Posterior cingulate gyrus (tissue), 11 donors: Measurements from ENCODE around the gene AFAP1.

Source experiments
- DNase-seq, 10 donors: peaks; one replicate each; pipeline versions ENCODE4 v3.0.0 to v3.0.0-alpha.2; 2020 to 2021; ENCODE audit warnings: mixed read lengths in 3 of 10
- intact Hi-C: fragments of 100-400 bp; cut with DNase I; formaldehyde crosslinking; loops from one replicate; pipeline ENCODE4 v1.15.1; 2023

AFAP1 gene

DNA sequence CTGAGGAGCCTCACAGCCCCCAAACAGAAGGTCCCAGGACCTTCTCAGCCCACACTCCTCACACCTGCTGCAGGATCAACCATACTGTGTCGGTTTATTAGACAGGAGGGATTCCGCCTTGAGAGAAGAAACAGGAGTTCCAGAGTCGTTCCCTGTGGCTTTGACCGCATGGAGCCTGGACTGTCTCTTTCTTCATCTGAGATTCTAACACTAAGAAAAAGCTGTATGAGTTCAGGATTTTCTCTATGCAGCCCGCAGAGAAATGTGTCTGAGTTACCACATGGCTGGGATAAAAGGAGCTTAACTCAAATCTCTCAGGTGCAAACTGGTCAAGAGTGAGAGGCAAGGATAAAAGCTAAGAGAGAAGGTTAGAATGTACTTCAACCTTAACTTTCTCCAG is 126.7 kb downstream of the AFAP1 start:
- no peak for DNase-seq
- intact Hi-C loops = no loop called here

DNA sequence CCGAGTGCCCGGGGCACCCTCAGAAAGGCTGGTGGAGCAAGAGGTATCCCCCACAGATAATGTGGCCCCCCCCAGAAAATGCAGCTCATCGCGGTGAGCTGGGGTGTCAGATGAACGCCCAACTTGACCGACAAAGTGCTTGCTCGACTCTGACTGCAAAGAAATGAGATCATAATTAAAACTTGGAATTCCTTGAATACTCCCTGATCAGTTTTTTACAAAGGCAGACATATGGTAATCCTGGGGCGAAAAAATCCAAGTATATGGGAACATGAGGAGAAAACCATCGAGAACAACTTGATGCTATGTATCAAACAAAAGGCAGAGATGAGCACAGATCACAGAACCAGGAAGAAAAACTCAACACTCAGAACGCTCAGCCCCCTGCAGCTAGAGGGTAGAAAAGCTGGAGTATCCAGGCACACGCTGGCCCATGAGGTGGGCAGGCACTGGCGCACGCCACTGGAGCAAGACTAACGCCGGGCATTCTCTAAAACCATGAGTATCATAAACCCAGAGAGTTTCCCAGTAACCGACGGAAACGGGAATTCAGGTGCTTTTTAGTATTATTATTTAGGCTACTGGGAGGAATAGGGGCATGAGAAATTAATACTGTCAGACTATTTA is 127.3 kb downstream of the AFAP1 start:
- no peak for DNase-seq
- intact Hi-C loops = no loop called here

GRCh38 chr4:7811536-7812191 is 128.0 kb downstream of the AFAP1 start:
- intact Hi-C loops = no loop called here
- peak in 1 of 10 donors; percentile 70 for DNase-seq

GRCh38 chr4:7810783-7811535 is 128.7 kb downstream of the AFAP1 start:
- intact Hi-C loops = no loop called here
- DNase-seq = no peak

DNA sequence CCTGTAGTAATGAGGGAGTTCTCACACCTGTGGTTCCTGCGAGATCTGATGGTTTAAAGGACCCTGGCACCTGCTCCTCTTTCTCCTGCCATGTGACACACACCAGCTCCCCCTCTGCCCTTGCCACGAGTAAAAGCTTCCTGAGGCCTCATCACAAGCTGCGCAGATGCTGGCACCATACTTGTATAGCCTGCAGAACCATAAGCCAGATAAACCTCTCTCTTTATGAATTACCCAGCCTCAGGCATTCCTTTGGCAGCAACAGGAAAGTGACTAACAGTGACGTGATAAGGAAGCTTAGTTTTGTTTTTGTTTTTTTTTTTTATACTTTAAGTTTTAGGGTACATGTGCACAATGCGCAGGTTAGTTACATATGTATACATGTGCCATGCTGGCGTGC is 130.9 kb downstream of the AFAP1 start:
- intact Hi-C loops = no loop called here
- DNase-seq = no peak

DNA sequence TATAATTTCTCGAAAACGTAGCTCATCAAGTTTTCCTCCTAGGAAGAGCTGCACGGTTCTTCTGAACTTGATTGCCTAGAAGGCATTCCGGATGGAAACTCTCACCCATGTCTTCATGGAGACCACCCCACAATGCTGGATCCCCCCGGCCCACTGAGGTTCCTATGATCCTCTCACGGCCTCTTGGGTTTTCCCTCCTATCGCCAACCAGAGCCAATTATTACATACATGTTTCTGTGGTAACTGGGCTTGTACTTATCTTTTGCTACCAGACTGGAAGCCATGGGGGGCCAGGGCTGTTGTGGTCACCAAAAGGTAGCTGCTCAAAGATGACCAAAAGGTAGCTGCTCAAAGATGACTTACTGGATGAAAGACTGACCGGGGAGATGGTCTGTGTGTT is 131.5 kb downstream of the AFAP1 start:
- intact Hi-C loops = no loop called here
- no peak for DNase-seq

- DNase-seq = no peak
- intact Hi-C loops = no loop called here
These were observed 132.2 kb downstream of the AFAP1 start for GRCh38 chr4:7807351-7807921.

DNA sequence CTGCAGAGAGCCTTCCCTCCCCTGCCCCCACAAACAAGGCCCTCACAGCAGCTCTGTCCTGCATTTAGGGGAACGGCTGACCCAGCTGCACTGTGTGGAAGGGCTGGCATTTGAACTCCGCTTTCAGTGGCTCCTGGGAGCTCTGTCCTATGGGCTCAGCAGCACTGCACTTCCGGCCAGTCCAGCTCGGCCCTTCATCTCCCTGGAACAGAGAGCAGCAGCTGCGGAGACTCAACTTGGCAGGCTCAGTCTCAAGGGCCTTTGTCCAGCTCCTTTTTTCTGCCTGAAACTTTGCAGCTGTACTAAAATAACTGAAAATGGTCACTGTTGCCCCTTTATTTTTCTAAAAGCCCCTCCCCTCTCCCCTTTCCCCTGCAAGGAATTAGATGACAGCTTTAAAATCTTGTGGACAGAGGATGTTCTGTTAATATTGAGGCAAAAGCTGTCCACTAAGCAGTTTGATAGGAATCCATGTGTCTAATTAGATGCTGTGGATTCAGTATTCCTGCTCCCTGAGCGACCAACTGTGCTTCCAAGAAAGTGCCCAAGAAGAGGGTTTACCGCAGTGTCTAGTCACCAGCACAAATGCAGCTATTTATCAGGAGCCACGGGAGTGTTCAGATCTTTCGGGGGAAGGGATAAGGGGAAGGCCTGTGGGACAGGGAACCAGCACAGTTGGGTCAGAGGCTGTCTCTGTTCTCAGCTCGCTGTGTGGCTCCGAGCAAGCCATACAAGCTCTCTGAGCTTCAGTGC is 133.1 kb downstream of the AFAP1 start:
- peak; percentile 55 to 93 (median 66) for DNase-seq
- intact Hi-C loops = no loop called here

DNA sequence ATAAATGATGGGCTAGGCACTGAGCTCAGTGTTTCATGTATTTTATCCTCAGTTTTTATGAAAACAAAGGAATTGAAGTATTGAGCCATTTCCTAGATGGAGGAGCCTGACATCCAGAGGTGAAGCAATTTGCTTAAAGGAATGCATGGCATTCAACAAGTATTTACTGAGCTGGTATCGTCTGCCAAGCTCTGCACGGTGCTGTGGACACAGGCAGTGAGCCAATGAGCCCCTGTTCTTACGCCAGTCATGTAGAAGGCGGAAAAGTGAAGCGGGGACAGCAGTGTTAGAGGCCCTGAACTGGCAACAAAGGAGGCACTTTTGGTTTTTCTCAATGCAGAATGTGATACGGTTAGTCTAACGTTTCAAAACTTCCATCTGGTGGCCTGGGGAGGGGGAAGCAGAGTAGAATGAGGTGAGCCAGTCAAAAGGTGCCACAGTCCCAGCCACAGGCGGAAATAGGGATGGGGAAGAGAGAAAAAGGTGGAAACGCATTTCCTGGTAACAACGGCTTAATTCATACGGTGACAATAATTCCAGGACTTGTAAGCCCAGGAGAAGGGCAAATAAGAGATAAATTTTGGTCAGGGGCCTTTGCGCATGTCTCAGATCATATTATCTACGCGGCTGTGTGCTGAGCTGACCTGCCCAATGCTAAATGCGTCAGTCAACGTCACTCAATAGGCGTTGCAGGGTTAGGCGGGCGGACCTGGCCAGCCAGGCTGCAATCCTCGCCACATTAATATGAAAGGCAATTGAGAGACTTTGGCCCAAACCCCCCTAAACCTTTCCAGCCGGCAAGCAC is 133.9 kb downstream of the AFAP1 start:
- no peak for DNase-seq
- intact Hi-C loops = no loop called here

- intact Hi-C loops = loop anchor here (1.0 to 5.0 kb wide), 4 partner anchors 43 to 613 kb away; partner anchors contain the start of gene SORCS2
- DNase-seq = no peak
These were observed 134.8 kb downstream of the AFAP1 start for GRCh38 chr4:7804756-7805385.

DNA sequence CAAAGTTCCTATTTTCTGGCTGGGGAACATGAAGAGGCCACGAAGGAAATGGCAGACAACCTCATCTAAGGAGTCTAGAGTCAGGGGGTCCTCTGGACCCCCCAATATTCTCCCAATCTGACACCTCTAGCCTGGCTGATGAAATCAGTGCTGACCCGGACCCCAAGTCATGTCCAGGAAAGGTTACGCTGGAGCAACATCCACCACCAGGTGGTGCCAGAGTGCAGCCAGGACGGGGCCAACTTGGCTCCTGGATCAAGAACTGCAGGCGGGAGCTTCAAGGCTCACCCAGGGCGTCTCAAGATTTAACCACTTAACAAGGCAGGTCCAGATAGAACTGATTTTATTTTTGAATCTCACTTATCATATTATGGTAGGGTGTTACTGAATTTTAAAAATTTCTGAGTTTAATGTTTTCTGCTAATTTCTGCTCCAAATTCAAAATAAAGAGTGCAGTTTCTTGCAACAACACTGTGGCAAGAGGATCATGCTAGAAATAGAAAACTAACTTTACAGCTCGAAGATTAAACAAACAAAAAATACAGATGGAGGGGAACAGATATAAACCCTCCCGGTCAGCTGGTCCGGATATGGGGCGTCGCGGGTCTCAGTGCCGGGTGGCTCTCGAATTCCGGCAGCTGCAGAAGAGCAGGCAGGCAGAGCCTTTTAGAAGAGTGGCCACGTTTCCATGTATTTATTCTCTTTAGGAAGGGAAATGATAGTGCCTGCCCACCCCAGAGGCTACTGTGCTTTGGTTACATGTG is 135.5 kb downstream of the AFAP1 start:
- intact Hi-C loops = loop anchor here (1.0 to 5.0 kb wide), 4 partner anchors 42 to 612 kb away; partner anchors contain the start of gene SORCS2
- peak; percentile 75 to 97 (median 90) for DNase-seq

GRCh38 chr4:7803371-7803770 is 136.3 kb downstream of the AFAP1 start:
- DNase-seq = no peak
- intact Hi-C loops = loop anchor here (5.0 kb wide), 3 partner anchors 41 to 611 kb away; partner anchors contain the start of gene SORCS2

- peak; percentile 70 to 98 (median 88) for DNase-seq
- intact Hi-C loops = loop anchor here (5.0 kb wide), 3 partner anchors 40 to 610 kb away; partner anchors contain the start of gene SORCS2
These were observed 137.5 kb downstream of the AFAP1 start for GRCh38 chr4:7802093-7802726.

DNA sequence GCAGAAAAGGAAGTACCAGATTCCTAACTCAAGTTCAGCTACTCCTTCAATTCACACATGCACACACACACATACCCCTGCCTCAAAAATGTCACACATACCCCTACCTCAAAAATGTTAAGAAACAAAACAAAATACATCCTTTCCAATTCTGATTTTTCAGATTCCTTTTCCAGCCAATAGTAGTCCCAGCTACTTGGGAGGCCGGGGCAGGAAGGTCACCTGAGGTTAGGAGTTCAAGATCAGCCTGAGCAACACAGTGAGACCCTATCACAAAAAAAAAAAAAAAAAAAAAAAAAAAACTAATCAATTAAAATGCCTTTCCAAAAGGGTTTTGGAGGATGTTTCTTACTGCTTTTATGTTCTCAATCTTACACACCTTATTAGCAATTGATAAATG is 138.0 kb downstream of the AFAP1 start:
- intact Hi-C loops = loop anchor here (5.0 kb wide), 3 partner anchors 39 to 609 kb away; partner anchors contain the start of gene SORCS2
- DNase-seq = no peak

DNA sequence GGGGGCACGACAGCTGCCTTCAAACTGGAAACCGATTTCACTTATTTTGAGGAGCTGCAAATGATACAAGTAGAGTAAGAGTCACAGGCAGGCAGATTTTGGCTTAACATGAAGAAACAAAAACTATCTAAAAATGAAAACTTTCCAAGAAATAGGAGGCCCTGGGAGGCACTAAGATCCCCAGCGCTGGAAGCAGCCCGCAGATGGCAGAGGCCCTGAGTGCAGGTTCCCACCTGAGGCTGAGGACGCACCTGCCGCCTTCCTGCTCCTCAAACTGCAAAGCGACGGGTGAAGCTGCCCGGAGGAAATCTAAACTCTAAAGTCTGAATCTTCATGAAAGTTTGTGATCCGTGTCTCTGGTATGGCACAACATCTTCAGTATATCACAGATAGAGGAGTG is 138.7 kb downstream of the AFAP1 start:
- intact Hi-C loops = loop anchor here (5.0 kb wide), 3 partner anchors 39 to 609 kb away; partner anchors contain the start of gene SORCS2
- no peak for DNase-seq

DNA sequence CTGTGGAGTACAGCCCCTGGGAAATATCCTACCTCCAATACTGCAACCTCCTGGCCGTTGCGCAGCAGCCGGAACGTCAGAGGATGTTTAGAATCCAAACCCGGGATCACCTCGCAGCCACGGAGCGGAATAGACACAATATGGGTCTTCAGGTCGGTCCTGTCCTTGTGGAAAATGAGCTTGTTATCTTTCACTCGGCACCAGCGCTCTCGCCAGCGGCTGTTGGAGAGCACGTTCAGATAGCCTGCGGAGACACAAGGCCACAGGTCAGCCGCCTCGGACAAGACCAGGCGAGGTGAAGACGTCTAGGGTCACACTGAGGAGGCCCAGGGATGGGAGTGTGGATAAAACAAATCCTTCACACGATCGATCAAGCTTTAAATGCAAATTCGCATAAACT is 139.3 kb downstream of the AFAP1 start:
- DNase-seq = peak in 1 of 10 donors; percentile 66
- intact Hi-C loops = loop anchor here (5.0 kb wide), 3 partner anchors 38 to 608 kb away; partner anchors contain the start of gene SORCS2

DNA sequence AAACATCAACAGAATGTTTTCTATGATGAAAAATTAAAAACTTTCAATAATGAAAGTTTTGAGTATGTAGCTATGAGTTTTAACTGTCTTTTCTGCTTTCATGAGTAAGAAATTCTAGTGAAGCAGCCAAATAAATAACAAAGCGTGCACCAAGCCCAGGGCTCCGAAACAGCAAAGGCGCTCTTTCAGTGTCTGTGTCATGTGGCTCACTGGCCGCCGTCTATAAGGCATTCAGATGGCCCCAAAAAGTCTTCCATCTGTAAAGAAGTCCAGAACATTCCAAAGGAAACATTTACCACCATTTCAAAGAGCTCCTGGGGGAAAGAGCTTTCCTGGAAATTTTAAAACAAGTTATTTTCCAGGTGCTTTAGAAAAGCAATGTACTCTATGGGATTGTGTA is 139.9 kb downstream of the AFAP1 start:
- intact Hi-C loops = loop anchor here (5.0 kb wide), 3 partner anchors 37 to 607 kb away; partner anchors contain the start of gene SORCS2
- peak in 2 of 10 donors; percentile 58 to 86 for DNase-seq
